Raji (cell line): ENCODE data around the gene PDS5B.

Experiments used
- POLR2A ChIP-seq: IDR thresholded peaks from 2 replicates; pipeline ENCODE4 v1.6.1; 2011; ENCODE audit warnings: low read depth, low read length, control low read depth; ENCODE audit not compliant: insufficient read depth

The PDS5B gene, protein sequence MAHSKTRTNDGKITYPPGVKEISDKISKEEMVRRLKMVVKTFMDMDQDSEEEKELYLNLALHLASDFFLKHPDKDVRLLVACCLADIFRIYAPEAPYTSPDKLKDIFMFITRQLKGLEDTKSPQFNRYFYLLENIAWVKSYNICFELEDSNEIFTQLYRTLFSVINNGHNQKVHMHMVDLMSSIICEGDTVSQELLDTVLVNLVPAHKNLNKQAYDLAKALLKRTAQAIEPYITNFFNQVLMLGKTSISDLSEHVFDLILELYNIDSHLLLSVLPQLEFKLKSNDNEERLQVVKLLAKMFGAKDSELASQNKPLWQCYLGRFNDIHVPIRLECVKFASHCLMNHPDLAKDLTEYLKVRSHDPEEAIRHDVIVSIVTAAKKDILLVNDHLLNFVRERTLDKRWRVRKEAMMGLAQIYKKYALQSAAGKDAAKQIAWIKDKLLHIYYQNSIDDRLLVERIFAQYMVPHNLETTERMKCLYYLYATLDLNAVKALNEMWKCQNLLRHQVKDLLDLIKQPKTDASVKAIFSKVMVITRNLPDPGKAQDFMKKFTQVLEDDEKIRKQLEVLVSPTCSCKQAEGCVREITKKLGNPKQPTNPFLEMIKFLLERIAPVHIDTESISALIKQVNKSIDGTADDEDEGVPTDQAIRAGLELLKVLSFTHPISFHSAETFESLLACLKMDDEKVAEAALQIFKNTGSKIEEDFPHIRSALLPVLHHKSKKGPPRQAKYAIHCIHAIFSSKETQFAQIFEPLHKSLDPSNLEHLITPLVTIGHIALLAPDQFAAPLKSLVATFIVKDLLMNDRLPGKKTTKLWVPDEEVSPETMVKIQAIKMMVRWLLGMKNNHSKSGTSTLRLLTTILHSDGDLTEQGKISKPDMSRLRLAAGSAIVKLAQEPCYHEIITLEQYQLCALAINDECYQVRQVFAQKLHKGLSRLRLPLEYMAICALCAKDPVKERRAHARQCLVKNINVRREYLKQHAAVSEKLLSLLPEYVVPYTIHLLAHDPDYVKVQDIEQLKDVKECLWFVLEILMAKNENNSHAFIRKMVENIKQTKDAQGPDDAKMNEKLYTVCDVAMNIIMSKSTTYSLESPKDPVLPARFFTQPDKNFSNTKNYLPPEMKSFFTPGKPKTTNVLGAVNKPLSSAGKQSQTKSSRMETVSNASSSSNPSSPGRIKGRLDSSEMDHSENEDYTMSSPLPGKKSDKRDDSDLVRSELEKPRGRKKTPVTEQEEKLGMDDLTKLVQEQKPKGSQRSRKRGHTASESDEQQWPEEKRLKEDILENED (N-terminal part only)

DNA sequence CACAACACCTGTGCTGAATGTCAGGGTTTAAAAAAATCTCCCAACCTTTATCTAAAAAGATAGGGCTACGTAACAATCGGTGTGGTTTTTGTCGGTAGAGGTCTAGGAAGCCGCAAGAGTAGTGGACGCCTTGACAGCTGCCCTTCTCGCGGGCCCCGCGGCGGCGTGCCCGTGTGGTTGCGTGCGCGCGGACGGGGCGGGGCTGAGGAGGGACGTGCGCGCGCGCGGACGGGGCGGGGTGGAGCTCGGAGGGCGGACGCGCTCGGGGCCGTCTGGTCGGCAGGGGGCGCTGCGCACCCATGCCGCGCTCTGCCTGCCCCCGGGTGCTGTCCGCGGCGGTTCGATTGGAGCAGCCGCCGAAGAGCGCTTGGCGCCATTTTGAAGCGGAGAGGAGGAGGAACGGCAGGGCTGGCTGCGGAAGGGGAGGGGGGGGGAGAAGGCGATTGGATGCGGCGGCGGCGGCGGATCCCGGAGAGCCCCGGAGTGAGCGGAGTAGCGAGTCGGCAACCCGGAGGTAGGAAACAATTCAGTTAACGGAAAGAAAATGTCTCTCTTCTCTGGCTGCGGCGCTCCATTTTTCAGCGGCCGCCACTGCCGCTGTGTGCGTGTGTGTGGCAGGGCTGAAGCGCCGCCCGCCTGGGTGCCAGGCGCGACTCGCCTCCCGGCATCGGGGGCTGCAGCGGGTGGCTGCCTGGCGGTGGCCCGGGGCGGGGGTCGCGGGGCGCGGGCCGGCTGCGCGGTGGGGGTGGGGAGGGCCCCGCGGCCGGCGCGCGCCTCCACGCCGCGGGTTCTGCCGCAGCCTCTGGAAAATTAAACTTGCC lies at the start of gene PDS5B:
TSS of gene PDS5B (plus strand) at position 373 of the 821 bp plus-strand sequence. CDS start 62,321 bp downstream, outside the sequence.
- TF ChIP-seq POLR2A: peak; percentile 78

DNA sequence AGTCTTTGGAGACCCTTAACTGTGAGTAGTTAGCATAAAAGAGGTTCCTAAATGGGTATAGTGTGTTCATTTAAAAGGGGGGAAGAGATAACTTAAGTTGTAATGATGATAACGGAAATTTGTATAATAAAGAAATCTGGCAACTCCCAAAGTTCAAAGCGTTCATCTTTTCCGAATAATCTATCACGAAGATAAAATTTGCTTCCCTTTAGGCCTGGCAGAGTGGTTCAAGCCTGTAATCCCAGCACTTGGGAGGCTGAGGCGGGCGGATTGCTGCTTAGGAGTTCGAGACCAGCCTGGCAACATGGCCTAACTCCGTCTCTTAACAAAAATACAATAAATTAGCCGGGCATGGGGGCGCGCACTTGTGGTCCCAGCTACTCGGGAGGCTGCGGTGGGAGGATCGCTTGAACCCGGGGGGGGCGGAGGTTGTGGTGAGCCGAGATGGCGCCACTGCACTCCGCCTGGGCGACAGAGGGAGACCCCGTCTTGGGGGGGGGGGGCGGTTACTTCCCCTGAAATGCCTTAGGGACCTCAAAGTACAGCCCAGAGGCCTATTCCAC lies 48.6 kb upstream of the PDS5B start:
- no peak for TF ChIP-seq POLR2A

DNA sequence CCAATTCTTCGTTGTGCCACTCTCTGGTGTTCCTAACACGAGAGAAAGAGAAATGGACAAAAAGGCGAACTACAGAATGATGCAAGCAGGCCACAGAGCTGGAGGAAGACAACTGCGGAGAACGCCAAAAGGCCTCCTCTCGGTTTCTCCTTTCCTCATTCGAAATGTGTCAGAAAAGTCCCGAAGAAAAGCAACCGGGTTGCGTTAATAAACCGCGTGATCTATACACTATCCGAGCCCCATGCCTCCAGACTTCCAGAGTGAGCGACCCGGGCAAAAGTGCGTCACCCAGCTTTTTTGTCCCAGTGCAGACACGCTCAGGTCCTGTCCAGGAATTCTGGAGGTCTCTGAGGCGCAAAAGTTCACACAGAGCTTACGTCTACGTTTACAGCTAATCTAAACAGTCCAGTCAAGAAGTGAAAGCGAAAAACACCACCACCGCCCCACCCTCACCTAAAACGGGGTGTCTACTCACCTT lies 48.1 kb upstream of the PDS5B start:
- no peak for TF ChIP-seq POLR2A

DNA sequence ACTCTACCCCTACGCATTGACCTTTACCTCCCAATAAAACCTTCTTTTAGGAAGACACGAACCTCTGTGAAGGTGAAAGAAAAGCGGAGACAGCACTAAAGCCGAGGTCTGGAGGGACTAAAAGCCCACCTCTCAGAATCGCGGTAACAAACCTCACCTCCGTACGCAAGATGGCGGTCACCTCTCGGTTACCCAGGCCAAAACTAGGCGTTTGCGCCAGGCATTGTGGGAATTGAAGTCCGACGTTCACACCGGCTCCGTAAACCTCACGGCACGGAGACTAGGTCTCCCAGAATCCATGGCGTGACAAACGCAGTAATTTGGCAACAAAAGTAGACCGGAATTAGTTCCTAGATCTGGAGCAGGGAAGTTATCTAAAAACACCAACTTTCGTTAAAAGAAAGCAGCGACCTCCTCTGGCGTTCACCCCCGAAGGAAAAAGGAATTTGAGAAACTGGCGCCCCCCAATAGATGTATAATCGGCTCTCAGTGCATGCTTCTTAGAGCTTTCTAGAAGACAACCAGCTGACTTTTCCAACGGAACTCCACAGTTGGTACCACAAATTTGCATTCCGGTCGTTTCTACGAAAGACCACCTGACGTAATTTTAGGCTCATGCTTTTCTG lies 47.5 kb upstream of the PDS5B start, which contains the start of gene N4BP2L2:
TSS of gene N4BP2L2 (minus strand) at position 175 of the 626 bp plus-strand sequence. CDS start 1,768 bp downstream, outside the sequence.
- peak; percentile 72 for TF ChIP-seq POLR2A

DNA sequence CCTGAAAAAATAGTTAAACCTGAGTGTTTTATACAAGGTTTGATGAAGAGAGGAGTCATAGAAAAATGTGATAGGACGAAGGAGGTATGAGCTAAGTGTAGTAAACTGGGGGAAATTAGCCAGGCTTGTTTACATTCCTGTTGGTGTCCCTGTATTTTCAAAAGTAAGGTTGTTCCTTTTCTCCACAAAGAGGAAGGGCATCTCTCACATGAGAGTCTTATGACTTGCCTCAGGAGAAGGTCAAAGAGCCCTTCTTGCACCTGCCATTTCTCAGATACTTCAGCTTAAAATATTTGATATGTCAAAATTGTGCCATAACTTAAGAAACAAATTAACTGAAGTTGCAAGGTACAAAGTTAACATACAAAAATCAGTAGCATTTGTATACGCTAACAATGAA lies 44.0 kb upstream of the PDS5B start:
- TF ChIP-seq POLR2A: no peak

DNA sequence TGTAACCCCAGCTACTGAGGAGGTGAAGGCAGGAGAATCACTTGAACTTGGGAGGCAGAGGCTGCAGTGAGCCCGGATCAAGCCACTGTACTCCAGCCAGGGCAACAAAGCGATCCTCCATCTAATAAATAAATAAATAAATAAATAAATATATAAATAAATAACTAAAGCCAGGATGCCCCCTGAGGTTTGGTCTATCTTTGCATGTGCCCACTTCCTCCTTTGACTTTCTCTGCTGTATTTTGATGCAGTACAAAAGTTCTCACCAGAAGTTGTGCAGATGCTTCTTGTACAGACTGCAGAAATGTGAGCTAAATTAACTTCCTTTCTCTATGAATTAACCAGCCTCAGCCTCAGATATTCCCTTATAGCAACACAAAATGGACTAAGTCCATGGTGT lies 41.2 kb upstream of the PDS5B start:
- no peak for TF ChIP-seq POLR2A

DNA sequence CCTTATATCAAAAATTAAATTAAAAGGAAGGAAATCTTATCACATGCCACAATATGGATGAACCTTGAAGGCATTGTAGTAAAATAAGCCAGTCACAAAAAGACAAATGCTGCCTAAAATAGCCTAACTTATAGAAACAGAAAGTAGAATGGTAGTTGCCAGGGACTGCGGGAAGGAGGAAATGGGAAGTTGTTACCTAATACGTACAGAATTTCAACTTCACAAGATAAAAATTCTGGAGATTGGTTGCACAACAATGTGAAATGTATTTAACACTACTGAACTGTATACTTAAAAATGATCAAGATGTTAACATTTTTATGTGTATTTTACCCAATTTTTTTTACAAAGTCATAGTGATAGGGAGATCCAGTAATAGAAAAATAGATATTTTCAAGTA lies 37.4 kb upstream of the PDS5B start:
- no peak for TF ChIP-seq POLR2A

DNA sequence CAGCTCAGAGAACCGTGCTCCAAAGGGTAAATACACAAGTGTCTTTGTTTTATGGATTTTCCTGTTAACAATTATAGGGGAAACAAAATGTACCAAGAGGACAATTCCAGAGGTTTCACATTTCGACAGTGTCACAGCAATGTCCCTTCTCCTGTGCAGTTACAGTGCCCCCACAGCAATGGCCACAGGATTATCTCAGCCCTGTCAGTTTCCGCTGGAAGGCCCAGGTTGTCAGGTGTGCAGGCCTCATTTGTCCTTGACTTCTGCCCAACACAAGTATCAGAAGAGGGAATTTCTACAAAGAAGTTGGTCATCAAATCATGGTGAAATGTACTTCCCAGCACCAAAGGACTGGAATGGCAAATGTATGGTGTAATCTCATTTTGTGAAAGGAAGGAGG lies 36.5 kb upstream of the PDS5B start:
- TF ChIP-seq POLR2A: no peak

DNA sequence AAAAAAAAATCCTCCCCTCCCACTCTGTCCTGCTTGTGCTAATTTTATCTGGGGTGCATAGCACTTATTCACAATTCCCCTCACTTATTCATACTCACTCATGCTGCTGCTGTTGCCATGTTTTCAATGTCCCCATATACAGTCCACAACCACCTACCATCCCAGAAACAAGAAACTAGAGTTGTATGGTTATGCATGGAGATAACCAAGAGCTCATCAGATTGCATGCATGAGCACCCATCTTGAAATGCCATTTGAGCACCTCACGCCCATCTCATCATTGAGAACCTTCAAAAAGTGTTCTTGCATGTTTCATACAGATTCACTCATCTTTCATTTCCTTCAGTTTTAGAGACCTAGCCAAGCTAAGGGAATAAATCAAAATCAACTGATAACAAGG lies 32.5 kb upstream of the PDS5B start:
- TF ChIP-seq POLR2A: no peak

DNA sequence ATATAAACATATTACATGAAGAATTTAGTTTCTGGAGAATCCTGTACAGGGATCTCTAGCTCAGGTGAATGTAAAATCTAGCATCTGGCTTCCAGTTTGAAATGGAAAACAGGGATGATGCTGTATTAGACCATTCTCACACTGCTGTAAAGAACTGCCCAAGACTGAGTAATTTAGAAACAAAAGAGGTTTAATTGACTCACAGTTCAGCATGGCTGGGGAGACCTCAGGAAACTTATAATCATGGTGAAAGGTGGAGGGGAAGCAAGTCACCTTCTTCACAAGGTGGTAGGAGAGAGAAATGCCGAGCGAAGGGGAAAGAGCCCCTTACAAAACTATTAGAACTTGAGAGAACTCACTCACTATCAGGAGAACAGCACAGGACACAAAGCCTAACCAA lies 30.6 kb upstream of the PDS5B start:
- TF ChIP-seq POLR2A: no peak

DNA sequence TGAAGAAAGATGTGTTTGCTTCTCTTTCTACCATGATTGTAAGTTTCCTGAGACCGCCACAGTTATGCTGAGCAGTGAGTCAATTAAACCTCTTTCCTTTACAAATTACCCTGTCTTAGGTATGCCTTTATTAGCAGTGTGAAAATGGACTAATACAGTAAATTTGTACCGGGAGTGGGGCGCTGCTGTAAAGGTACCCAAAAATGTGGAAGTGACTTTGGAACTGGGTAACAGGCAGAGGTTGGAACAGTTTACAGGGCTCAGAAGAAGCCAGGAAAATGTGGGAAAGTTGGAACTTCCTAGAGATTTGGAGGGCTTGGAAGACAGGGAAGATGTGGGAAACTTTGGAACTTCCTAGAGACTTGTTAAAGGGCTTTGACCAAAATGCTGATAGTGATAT lies 9.2 kb upstream of the PDS5B start:
- no peak for TF ChIP-seq POLR2A

DNA sequence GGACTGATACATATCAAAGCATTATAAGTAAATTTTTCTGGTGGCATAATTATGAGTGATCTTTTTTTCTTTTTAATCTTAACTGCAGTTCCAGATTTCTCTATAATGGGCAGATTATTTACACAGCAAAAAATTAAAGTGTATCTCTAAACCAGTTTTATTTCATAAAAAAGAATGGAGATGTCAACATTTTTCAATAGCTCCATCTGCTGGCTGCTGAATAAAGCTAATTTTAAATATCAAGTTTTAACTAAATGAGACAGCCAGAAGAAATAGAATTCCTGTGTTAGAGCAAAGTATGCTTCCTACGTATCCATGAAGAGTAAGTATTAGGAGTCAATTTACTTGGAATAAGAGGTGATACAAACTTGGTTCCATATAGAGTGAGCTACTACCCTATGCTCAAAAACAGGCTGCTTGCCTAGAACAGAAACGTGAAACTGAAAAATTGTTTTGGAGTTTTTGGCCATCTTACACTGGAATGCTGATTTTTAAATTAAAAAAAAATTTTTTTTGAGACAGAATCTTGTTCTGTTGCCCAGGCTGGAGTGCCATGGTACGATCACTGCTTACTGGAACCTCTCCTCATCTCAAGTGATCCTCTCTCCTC lies 5.0 kb upstream of the PDS5B start:
- TF ChIP-seq POLR2A: no peak

DNA sequence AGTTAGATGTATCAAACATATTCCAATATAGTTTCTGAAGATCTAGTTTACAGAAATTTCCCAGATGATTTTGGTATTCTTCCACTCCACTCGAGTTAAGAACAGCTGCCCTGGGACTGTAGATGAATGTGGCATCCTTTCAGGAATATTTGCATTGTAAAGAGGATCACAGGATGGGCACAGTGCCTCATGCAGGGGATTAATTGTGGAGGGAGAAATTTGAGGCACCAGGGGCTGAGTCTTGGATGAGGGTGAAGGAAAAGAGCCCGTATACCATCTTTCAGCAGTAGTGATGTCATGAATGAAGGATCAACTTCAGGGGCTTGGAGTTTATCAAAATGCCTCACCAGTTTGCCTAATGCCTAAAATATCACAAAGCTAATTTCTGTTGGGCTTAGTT lies 4.0 kb upstream of the PDS5B start:
- TF ChIP-seq POLR2A: no peak
